ENCODE results near the gene KNTC1.

DNA sequence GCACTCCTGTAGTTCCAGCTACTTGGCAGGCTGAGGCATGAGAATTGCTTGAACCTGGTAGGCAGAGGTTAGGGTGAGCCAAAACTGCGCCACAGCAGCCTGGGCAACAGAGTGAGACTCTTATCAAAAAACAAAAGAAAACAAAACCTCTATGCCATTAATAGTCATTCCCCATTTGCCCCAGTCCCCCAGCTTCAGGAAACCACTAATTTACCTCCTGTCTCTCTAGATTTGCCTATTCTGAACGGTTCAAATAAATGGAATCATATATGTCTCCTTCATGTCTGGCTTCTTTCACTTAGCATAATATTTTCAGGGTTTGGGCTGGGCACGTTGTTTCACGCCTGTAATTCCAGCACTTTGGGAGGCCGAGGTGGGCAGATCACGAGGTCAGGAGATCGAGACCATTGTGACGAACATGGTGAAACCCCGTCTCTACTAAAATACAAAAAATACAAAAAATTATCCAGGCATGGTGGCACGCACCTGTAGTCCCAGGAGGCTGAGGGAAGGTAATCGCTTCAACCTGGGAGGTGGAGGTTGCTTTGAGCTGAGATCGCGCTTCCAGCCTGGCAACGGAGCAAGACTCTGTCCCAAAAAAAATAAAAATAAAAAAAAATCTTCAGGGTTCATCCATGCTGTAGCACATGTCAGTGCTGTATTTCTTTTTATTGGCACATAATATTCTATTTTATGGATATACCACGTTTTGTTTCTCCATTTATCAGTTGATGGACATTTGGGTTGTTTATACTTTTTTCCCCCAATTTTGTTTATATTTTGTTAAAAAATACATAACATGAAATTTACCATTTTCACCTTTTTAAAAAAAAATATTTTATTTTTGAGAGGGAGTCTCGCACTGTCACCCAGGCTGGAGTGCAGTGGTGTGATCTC is 31.9 kb downstream of the KNTC1 start:
- TF ChIP-seq CTCF (IDR thresholded peaks at IDR 0.05) (no peak), POLR2A (IDR thresholded peaks at IDR 0.05) (no peak)
